Fibroblast of the aortic adventitia (primary cell): ENCODE results near the gene FAM111A. TPM values are rescaled to one million over a fixed set of nuclear protein-coding genes. Genes with fewer than 3 reads are reported as not detected.

Experiments used
- total RNA-seq: library from RNA; depleted of rRNA; stranded (reverse); fragments of >200 nt; gene quantifications from 2 replicates; pipeline ENCODE4 v1.2.3, GENCODE V29; 2012; ENCODE audit warnings: low replicate concordance

FAM111A gene
- total RNA-seq, 1 donor: 103 TPM

Other genes with a start within 250 kb of the FAM111A start
- 2.9 TPM in 1 of 2 replicates, not detected in the other for gene GLYATL1, start 203.4 kb upstream of the FAM111A start, total RNA-seq
- gene GLYATL1B, start 56.5 kb upstream of the FAM111A start, total RNA-seq: not detected in 2 replicates
- gene FAM111B, start 35.6 kb upstream of the FAM111A start, total RNA-seq: 0.41 and 42.9 TPM in 2 replicates
- 0.18 and 0.57 TPM in 2 replicates for gene DTX4, start 29.3 kb downstream of the FAM111A start, total RNA-seq
- not detected in 2 replicates for gene MPEG1, start 70.1 kb downstream of the FAM111A start, total RNA-seq
- not detected in 2 replicates for gene OR5AN1, start 216.0 kb downstream of the FAM111A start, total RNA-seq